NCI-H748 (cell line): Measurements from ENCODE around the gene GLT1D1.
"Not testable (repeated sequence)": the region's sequence is repeated elsewhere in the genome, so short reads cannot be mapped to it uniquely, and the experiment has no call there.

Experiments
- DNase-seq: peaks from one replicate; lab custom pipeline; 2025; ENCODE audit not compliant: unreplicated experiment; lab: John Stamatoyannopoulos, UW

GLT1D1 gene

DNA sequence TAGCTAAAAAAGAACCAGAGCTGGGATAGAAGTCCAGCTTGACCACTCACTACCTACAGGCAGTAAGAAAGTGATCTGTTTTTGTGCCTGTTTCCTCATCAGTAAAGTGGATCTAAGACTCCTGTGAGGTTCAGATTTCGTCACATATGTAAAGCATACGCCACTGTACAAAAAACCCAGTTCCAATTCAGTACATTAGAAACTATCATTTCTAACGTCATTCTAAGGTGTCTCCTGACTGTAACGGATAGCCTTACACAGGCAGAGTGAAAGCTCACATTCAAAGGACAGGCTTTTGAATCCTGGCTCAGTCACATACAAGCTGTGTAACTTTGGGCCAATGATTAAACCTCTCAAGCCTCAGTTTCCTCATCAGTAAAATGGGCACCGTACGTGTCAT, 33.0 kb upstream of the GLT1D1 start:
- DNase-seq = no peak

DNA sequence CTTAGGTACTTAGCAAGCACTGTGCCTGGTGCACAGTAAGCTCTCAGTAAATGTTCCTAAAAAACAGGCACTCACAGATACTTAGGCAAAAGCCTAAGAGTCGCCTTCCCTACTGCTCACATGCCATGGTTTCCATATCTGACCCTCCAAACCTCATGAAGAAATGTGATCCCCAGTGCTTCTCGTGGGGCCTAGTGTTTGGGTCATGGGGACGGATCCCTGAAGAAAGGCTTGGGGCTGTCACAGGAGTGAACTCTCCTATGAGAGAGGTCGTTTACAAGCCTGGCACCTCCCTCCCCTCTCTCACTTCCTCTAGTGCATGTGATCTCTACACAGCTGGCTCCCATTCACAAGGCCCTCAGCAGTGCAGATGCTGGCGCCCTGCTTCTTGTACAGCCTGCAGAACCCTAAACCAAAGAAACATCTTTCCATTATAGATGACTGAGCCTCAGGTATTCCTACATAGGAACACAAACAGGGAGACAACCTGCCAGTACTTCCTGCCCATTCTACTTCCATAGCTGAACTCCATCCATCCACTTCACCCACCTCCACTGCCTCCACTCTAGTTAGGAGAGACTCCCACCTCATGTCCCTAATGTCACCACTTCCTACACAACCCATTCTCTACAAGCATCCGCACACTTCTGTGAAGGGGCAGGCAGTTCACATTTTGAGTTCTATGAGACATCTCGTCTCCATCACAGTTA, 32.4 kb upstream of the GLT1D1 start:
- DNase-seq = peak; percentile 9

DNA sequence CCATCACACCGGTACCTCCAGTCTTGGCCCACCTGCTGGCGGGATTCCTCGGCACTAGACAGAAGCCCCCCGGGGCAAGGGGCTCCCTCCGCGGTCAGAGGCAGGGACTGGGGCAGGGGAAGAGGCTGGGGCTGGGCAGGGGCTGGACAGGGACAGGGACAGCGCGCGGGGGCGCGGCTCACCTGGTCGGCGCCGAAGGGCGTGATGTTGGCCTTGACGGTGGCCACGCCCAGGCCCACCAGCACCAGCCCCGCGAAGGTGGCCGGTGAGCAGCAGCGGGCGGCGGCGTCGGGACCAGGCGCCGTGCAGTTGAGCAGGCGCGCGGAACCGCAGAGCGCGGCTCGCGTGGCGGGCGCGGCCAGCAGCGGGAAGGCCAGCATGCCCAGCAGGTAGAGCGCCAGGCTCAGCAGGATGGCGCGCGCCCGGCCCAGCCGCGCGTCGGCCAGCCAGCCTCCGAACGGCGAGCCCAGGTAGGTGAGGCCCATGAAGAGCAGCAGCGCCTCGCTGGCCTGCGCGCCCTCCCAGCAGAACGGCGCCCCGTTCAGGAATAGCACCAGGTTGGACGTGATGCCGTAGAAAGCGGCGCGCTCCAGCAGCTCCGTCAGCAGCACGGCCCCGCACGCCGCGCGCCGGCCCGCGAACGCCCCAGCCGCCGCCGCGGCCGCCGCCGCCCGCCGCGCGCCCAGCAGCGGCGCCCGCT, 29.9 kb upstream of the GLT1D1 start:
- DNase-seq = peak; percentile 82

DNA sequence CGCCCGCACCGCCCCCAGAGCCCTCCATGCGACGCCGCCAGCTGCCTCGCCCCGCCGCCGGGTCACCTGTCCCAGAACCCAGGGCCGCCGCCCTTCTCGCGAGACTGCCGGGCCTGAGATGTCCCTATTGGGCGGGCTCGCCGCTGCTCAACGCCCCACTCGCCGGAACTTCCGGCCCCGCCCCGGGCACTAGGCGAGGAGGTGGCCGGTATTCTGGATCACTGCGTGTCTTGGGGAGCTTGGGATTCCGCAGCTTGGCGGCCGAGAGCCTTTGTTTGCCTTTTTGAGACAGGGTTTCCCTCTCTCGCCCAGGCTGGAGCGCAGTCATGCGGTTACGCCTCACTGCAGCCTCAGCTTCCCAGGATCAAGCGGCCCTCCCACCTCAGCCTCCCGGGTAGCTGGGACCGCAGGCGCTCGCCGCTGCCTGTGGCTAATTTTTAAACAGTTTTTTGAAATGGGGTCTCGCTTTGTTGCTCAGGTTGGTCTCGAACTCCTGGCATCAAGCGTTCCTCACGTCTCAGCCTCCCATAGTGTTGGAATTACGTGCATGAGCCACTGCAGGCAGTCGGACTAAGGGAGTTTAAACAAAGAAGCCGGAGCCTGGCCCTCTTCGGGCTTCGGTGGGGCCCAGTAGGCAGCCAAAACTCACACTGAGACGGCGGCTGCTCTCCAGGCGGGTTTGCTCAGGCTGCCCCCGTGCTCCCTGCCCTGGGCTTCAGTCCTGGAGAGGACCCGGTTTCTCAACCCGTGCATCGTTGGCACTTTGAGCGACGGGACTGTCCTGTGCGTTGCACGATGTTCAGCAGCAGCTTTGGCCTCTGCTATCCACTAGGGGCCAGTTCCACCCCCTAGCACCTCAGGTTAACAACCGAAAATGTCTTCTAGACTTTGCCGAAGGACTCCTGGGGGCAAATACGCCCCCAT, 29.1 kb upstream of the GLT1D1 start, which contains the start of gene SLC15A4:
Gene SLC15A4 (minus strand): TSS at position 43 of the 924 bp plus-strand sequence. CDS start 15 bp downstream, at position 28.
- peak; percentile 98 for DNase-seq

DNA sequence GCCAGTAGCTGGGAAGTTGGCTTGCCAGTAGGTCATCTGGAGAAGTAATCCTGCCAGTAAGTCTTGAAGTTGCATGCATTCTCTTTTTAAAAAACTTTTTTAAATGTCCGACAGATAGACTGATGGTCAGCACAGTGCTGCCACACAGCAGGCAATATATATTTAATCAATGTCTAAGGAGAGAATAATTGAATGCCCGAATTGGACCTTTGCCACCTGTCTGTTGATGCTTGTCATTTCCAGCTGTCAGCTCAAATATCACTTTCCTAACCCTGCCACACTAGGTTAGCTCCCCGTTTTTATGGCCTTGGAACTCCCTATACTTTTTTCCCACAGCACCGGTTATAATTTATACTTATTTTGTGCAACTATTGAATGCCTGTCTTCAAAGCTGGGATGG, 27.4 kb upstream of the GLT1D1 start:
- peak; percentile 79 for DNase-seq

DNA sequence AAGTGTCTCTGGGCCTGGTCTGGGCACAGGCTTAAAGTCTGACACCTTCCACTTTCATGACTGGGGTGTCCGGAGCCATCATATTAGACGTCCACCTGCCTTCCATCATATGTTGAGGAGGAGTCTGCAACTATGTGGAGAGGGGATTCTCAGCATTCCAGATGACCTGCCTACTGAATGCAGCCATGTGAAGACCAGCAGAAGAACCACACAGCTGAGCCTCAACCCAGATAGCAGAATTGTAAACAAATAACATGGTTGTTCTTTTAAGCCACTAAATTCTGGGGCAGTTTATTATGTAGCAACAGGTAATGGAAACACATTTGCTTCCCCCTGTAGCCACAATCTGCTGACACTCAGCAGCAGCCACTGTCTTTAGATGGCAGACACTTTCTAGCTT, 25.6 kb upstream of the GLT1D1 start:
- DNase-seq = no peak

DNA sequence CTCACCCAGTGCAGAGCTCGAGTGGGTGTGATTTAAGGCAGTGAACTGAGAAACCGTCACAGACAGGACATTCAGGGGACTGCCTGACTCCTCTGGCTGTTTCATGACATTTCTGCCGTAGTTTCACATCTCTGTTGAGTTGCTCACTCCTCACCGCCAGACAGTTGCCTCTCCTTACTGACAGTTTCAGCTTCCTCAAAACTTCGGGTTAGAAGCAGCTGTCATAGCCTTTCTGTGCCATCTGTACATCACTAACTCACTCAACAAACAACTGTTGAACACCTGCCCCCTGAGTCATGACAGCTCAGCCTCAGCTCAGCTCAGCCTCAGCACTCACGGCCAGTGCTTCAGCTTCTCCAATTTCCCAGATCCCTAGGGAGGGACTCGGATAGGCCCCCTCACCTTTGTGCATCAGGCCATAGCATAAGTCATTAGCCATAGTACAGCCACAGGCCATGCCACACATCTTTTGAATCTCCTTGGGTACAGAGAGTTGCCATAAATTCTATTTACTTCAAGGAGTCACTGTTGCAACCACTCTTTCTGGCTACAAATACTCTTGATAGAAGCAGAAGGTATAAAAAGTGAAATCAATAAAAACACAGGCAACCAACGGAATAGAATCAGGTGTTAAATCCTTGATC, 23.3 kb upstream of the GLT1D1 start:
- DNase-seq = no peak

DNA sequence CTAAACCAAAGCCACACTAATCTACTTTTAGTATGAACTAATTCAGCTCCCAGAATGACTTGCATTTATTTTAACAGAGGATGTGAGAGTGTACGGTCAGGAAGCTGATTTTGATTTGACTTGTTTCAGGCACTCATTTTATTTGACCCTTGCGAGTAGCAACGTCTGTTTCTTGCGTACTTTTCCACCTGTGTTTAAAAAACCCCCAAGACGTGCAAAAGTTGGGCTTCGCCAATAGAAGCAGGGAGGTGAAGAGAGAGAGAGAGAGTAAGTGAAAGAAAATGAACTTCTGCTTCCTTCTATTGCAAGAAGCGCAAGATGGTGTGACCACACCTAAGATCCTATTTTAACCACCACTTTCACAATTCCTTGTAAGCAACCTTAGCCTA, 22.8 kb upstream of the GLT1D1 start:
- DNase-seq = no peak

DNA sequence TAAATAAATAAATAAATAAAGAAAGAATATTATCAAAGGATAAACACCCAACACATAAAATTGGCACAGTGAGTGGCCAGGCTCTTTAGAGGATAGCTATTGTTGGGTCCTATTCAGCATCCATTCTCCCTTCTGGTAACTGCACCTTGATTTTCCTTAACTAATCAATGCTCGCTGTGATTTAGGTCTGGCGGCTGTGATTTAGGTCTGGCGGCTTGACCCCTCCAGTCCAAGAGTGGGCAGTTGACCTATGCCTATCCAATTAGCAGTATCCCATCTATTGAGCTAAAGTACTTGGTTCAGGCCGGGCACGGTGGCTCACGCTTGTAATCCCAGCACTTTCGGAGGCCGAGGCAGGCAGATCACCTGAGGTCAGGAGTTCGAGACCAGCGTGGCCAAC, 19.9 kb upstream of the GLT1D1 start:
- no peak for DNase-seq

DNA sequence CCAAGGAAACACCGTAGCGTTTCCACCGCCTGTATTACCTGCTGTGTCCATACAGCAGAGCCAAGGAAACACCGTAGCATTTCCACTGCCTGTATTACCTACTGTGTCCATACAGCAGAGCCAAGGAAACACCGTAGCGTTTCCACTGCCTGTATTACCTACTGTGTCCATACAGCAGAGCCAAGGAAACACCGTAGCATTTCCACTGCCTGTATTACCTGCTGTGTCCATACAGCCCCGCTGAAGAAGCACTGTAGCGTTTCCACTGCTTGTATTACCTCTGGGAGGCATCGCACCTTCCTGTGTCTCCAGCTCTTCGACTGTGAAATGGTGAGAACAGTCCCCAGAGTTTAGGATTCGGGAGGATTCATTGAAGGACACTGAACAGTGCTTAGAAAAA, 13.4 kb upstream of the GLT1D1 start:
- not testable (repeated sequence) for DNase-seq

DNA sequence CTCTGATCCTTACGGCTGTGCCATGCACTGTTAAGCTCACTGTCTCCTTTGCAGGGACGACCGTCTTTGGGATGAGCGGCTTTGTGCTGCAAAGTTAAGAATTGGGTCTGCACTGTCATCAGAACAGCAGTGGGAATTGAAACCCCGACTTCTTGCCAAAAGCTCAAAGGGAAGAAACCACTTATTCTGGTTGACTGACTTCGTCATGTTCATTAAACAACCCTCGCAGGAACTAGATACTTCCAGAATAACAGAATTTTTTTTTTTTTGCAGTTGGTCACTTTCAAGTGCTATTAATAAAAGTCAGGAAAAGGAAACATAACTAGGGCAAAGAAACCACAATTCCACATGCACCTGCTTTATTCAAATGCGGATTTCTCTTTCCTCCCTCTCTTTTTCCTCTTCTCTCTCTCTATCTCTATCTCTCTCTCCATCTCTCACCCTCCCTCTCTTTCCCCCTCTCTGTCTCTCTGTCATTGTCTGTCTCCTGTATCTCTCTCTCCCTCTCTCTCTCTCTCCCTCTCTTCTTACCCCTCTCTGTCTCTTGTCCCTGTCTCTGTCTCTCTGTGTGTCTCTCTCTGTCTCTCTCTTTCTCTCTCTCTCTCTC, 12.3 kb upstream of the GLT1D1 start:
- peak; percentile 17 for DNase-seq

DNA sequence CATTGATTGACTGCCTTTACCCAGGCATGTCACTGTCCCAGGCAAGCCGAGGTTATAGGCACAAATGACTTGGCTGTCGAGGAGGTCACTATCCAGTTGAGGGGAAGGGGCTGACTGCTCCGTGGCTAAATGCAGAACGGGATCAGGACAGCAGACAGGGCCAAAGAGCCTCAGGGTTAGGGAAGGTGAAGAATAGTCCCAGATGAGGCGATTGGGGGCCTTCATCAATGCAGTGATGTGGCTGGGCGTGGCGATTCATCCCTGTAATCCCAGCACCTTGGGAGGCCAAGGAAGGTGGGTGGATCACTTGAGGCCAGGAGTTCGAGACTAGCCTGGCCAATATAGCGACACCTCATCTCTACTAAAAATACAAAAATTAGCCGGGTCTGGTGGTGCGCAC, 10.7 kb upstream of the GLT1D1 start:
- DNase-seq = no peak

DNA sequence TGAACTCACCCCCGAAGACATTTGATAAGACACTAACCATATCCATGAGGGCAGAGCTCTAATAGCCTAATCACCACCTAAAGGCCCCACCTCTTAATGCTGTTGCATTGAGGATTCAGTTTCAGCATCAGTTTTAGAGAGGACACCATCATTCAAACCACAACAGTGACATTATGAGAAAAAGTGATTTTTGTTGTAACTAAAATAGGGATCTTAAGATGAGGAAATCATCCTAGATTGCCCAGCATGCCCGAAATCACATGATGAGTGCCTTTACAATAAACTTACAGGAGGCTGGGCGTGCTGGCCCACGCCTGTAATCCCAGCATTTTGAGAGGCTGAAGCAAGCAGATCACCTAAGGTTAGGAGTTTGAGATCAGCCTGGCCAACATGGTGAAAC, 9.7 kb upstream of the GLT1D1 start:
- DNase-seq = no peak

DNA sequence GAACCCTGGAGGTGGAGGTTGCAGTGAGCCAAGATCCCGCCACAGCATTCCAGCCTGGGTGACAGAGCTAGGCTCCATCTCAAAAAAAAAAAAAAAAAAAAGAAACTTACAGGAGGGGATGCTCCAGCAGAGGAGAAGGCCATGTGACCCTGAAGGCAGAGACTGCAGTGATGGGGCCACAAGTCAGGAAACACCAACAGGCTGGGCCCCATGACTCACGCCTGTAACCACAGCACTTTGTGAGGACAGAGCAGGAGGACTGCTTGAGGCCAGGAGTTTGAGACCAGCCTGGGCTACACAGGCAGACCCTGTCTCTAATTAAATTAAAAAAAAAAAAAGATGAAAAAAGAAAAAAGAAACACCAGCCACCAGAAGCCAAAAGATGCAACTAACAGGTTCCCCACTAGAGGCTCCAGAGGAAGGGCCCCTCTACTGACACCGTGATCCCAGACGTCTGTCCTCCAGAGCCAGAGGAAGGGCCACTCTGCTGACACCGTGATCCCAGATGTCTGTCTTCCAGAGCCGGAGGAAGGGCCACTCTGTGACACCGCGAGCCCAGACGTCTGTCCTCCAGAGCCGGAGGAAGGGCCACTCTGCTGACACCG, 9.1 kb upstream of the GLT1D1 start:
- DNase-seq = no peak

DNA sequence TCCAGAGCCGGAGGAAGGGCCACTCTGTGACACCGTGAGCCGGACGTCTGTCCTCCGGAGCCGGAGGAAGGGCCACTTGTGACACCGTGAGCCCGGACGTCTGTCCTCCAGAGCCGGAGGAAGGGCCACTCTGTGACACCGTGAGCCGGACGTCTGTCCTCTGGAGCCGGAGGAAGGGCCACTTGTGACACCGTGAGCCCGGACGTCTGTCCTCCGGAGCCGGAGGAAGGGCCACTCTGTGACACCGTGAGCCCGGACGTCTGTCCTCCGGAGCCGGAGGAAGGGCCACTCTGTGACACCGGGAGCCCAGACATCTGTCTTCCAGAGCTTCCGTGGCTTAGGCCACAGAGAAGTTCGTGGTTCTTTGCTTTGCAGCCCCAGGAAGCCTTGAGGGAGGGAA, 6.6 kb upstream of the GLT1D1 start:
- not testable (repeated sequence) for DNase-seq

DNA sequence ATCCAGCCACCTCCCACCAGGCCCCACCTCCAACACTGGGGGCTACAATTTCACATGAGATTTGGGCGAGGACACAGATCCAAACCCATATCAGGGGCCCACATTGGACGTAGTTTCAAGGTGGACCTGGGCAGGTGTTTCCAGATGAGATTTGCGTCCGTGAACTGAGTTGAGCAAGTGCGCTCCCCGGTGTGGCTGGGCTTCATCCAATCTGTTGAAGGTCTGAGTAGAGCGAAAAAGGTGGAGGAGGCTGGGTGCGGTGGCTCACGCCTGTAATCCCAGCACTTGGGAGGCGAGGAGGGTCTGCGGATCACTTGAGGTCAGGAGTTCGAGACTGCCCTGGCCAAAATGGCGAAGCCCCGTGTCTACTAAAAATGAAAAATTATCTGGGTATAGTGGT, 4.9 kb upstream of the GLT1D1 start:
- DNase-seq = no peak

DNA sequence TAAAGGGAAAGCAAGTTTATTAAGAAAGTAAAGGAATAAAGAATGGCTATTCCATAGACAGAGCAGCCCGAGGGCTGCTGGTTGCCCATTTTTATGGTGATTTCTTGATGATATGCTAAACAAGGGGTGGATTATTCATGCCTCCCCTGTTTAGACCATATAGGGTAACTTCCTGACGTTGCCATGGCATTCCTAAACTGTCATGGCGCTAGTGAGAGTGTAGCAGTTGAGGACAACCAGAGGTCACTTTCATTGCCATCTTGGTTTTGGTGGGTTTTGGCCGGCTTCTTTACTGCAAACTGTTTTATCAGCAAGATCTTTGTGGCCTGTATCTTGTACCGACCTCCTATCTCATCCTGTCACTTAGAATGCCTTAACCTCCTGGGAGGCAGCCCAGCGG, 3.5 kb upstream of the GLT1D1 start:
- not testable (repeated sequence) for DNase-seq

DNA sequence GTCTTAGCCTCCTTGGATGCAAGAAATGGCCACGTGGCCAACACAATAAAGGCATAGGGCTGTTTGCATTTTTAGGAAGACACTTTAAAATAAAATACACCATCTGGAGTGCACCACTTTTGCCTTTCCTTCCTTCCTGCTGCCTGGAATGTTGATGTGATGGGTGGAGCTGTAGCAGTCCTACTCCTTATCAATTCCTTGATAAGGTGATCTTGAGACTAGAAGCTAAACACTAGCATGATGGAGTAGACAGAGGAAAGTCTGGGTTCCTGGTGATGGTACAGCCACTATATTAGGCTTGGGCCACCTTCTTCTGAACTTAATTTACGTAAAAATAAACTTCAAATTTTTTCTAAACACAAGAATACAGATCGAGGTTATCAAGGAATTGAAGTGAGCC, 2.9 kb upstream of the GLT1D1 start:
- no peak for DNase-seq

DNA sequence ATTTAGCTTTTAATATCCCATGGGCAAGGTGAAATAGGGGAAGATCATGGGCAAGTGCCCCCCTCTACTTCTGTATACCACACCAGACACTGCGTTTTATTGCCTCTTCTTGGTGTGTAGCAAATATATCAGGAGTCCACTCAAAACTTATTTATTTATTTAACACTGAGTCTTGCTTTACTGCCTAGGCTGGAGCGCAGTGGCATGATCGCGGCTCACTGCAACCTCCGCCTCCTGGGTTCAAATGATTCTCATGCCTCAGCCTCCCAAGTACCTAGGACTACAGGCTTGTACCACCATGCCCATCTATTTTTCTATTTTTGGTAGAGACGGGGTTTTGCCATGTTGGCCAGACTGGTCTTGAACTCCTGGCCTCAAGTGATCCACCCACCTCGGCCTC, 1.8 kb upstream of the GLT1D1 start:
- DNase-seq = not testable (repeated sequence)

DNA sequence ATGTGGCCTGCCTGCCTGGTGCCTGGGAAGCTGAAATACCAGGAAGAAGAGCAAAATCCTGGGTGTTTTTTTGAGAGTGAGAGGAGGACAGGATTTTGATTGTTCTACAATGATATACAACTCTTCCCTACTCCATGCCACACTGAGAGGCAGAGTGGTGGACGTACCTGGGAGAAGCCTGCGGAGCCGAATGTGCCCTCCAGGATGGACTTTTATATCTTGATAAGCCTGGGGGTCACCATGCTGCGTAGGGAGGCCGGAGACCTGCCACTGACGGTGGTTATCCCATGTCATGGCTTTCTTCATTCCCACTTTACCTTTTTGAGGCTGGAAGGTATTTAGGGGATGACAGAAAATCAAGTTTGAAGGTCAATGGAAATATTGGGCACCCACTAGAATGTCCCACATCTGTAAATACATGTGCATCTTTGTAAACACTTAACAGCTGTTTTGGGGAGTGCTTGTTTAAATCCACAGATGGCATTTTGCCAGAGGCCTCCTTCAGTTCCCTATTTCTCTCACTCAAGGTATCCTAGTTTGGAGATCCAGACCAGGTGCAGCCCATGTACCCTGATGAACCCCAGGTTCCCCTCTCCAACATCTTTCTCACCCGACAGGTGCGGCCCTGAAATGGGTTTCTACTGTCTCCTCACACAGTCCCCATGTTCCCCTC, 1.1 kb upstream of the GLT1D1 start:
- DNase-seq = no peak
